GM19452 (cell line): Measurements from ENCODE around the gene ADAMTS4.
"Not testable (repeated sequence)": the region's sequence is repeated elsewhere in the genome, so short reads cannot be mapped to it uniquely, and the experiment has no call there.

Source experiments
- ATAC-seq: cut with Tn5 transposase; IDR thresholded peaks from one replicate; pipeline ENCODE4 v1.9.1; 2021; ENCODE audit not compliant: unreplicated experiment

The ADAMTS4 gene

GRCh38 chr1:161198897-161199431, at the start of gene ADAMTS4:
ADAMTS4 (minus strand) TSS chr1:161199054; CDS start chr1:161198627, 427 bp downstream.
- ATAC-seq, result no peak

GRCh38 chr1:161244888-161245287, 46.0 kb upstream of the ADAMTS4 start:
- no peak for ATAC-seq

- ATAC-seq, result no peak
These were observed 43.5 kb upstream of the ADAMTS4 start for GRCh38 chr1:161242313-161242712.

- ATAC-seq, result no peak
These were observed 42.8 kb upstream of the ADAMTS4 start for GRCh38 chr1:161241682-161242081.

GRCh38 chr1:161238039-161238473, 39.2 kb upstream of the ADAMTS4 start, which contains the start of gene NR1I3:
NR1I3 (minus strand) TSS chr1:161238203; CDS start chr1:161236565, 1,638 bp downstream.
- no peak for ATAC-seq

GRCh38 chr1:161235957-161236775, 37.3 kb upstream of the ADAMTS4 start:
- no peak for ATAC-seq

GRCh38 chr1:161233102-161233501, 34.2 kb upstream of the ADAMTS4 start:
- no peak for ATAC-seq

- no peak for ATAC-seq
These were observed 31.9 kb upstream of the ADAMTS4 start for GRCh38 chr1:161230762-161231161.

- no peak for ATAC-seq
These were observed 31.0 kb upstream of the ADAMTS4 start for GRCh38 chr1:161229896-161230295.

- no peak for ATAC-seq
These were observed 29.2 kb upstream of the ADAMTS4 start for GRCh38 chr1:161228032-161228431.

GRCh38 chr1:161227196-161227871, 28.5 kb upstream of the ADAMTS4 start:
- no peak for ATAC-seq

GRCh38 chr1:161226759-161227158, 27.9 kb upstream of the ADAMTS4 start:
- ATAC-seq, result no peak

- ATAC-seq, result no peak
These were observed 27.5 kb upstream of the ADAMTS4 start for GRCh38 chr1:161226320-161226711.

- peak; percentile 93 for ATAC-seq
These were observed 26.9 kb upstream of the ADAMTS4 start, which contains the start of gene TOMM40L for GRCh38 chr1:161225534-161226319. TOMM40L (plus strand) TSS chr1:161226060; CDS start chr1:161226490, 430 bp downstream.

- ATAC-seq, result no peak
These were observed 26.3 kb upstream of the ADAMTS4 start for GRCh38 chr1:161225178-161225533.

GRCh38 chr1:161224695-161225087, 25.8 kb upstream of the ADAMTS4 start:
- ATAC-seq, result not testable (repeated sequence)

GRCh38 chr1:161223805-161224694, 25.2 kb upstream of the ADAMTS4 start:
- ATAC-seq, result no peak

GRCh38 chr1:161222175-161223019, 23.5 kb upstream of the ADAMTS4 start:
- ATAC-seq, result no peak

GRCh38 chr1:161220002-161220401, 21.1 kb upstream of the ADAMTS4 start:
- ATAC-seq, result no peak
